HG03354 (cell line): ENCODE data around the gene KCNJ5.

Experiments used
- ATAC-seq: cut with Tn5 transposase; IDR thresholded peaks from one replicate; pipeline ENCODE4 v1.9.1; 2021; ENCODE audit warnings: mild to moderate bottlenecking; ENCODE audit not compliant: unreplicated experiment, poor library complexity, severe bottlenecking

KCNJ5 gene

GRCh38 chr11:128890543-128891368 is at the start of gene KCNJ5:
KCNJ5 (plus strand) TSS chr11:128891356; CDS start chr11:128911274, 19,918 bp downstream.
- no peak for ATAC-seq

GRCh38 chr11:128841461-128842072 is 49.6 kb upstream of the KCNJ5 start:
- ATAC-seq: no peak

- ATAC-seq: no peak
Observed at GRCh38 chr11:128843198-128843785, 47.9 kb upstream of the KCNJ5 start.

- ATAC-seq: no peak
Observed at GRCh38 chr11:128845334-128845780, 45.8 kb upstream of the KCNJ5 start.

- ATAC-seq: no peak
Observed at GRCh38 chr11:128846985-128847384, 44.2 kb upstream of the KCNJ5 start.

GRCh38 chr11:128848815-128849455 is 42.2 kb upstream of the KCNJ5 start:
- ATAC-seq: peak; percentile 94

- ATAC-seq: no peak
Observed at GRCh38 chr11:128852327-128853023, 38.7 kb upstream of the KCNJ5 start.

GRCh38 chr11:128853559-128853958 is 37.6 kb upstream of the KCNJ5 start:
- ATAC-seq: no peak

- ATAC-seq: no peak
Observed at GRCh38 chr11:128854841-128855240, 36.3 kb upstream of the KCNJ5 start.

- ATAC-seq: no peak
Observed at GRCh38 chr11:128856241-128856640, 34.9 kb upstream of the KCNJ5 start.

- no peak for ATAC-seq
Observed at GRCh38 chr11:128857341-128857740, 33.8 kb upstream of the KCNJ5 start.

- peak; percentile 95 for ATAC-seq
Observed at GRCh38 chr11:128859563-128860441, 31.4 kb upstream of the KCNJ5 start.

- ATAC-seq: no peak
Observed at GRCh38 chr11:128860571-128861361, 30.4 kb upstream of the KCNJ5 start.

GRCh38 chr11:128862406-128862805 is 28.8 kb upstream of the KCNJ5 start:
- no peak for ATAC-seq

- ATAC-seq: no peak
Observed at GRCh38 chr11:128862908-128863660, 28.1 kb upstream of the KCNJ5 start.

- no peak for ATAC-seq
Observed at GRCh38 chr11:128865490-128865889, 25.7 kb upstream of the KCNJ5 start.

GRCh38 chr11:128867277-128867676 is 23.9 kb upstream of the KCNJ5 start, which contains the start of gene KCNJ1:
KCNJ1 (minus strand) TSS chr11:128867296; CDS start chr11:128840243, 27,053 bp downstream.
- ATAC-seq: no peak
